Measurements from ENCODE around the gene MS4A6E.

Gene MS4A6E

DNA sequence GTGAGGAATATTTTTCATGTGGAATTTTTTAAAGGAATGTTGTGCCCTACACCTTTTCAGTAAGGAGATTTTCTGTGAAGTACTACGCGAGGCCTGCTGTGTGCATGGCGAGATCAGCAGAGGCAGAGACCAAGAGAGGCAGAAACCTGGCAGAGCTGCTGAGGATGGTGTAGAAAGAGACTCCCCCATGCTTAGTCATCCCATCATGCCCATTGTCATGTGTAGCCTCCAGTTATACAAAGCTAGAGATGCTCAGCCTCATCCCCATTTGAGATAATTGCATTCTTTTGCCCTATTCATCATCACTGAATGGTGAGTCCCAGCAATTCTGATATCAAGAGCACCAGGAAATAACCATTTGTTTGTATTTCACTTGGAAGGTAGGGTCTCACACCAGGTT lies 48.3 kb downstream of the MS4A6E start:
- DNase-seq (ENCODE audit: low read depth in 2 of 2, low spot score in 1 of 2) = no peak

DNA sequence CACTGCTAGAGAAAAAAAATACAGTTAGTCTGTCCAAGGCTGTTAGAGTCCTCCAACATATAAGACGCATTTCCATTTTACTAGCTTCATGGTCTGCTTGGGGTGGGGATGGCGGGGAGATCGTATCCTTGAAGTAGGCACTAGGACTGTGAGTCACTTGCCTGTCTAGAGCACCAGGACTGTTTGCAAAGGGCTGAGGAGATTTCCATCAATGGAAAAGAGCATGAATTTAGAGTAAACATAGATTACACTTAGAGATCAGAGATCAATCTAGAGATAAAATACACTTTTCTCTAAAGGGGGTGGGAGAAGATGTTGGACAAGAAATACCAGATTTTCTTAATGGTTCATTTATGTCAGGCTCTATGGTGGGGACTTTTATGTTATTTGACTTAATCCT lies 49.5 kb downstream of the MS4A6E start:
- no peak for DNase-seq (ENCODE audit: low read depth in 2 of 2, low spot score in 1 of 2)

DNA sequence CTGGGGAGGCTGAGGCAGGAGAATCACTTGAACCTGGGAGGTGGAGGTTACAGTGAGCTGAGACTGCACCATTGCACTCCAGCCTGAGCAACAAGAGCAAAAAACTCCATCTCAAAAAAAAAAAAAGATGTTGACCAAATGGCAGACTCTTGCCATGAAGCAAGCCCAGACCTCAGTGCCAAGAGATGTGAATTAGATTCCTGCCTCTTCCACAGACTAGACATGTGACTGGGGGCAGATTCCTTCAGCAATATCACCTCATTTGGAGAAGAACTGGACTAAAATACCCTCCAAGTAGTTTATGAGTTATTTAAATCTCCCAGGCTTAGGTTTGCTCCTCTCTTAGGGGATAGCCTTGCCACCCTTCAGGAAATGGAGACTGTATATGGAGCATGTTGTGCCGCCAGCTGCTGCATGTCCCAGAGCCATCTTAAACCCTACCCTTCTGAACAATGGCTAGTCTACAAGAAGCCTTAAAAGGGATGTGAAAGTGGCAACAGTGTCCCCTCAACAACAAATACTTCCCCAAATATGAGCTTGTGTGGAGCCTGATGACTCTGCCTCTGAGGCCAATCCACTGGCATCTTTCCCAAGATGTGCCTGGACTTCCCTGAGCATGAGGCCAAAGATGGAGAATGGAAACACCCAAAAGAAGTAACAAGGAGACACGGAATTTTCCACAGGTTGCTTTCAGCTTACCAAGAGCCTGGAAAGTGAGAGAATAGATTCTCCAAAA lies 50.5 kb downstream of the MS4A6E start:
- DNase-seq (ENCODE audit: low read depth in 2 of 2, low spot score in 1 of 2) = no peak

DNA sequence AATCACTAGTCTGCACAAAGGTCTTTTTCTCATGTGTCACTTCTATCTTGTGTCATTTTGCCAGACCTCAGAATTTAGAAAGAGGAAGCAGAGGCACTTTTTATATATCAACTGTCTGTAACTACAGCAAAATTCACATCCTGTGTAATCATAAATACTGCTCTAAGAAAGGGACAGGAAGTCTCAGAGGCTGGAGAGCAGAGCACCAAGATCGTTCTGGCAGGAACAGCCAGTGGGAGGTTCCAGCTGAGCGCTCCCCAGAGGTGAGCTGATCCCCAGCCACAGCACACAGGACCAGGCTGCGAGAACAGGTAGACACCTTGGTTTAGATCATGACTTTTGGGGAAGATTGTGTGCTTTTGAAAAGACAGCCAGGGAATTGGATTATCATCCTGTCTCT lies 51.3 kb downstream of the MS4A6E start, which contains the start of gene MS4A7:
Gene MS4A7, plus strand, starts transcription at position 179 of the 400 bp plus-strand sequence. CDS start 4,610 bp downstream, outside the sequence.
- no peak for DNase-seq (ENCODE audit: low read depth in 2 of 2, low spot score in 1 of 2)

DNA sequence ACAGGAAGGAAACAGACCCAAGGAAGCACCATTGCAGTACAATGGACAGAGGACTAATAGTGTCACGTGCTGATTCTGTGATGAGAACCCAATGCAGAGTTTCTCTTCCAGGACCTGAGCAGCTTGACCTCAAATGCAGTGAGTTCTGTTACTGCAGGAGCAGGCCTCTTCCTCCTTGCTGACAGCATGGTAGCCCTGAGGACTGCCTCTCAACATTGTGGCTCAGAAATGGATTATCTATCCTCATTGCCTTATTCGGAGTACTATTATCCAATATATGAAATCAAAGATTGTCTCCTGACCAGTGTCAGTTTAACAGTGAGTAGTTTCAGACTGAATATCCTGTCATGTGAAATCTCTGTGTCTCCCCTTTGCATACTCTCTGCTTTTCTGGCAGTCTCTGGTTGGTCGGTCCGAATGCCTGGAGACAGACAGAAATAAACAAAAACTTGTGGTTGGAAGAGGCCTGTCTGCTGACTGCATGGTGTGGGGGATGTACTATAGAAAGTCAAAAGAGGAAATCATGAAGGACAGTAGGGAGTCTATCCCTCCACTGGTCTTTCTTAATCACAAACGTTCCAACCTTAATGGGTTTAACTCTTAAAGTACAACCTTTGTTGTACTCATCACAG lies 62.3 kb downstream of the MS4A6E start:
- DNase-seq (ENCODE audit: low read depth in 2 of 2, low spot score in 1 of 2) = no peak

DNA sequence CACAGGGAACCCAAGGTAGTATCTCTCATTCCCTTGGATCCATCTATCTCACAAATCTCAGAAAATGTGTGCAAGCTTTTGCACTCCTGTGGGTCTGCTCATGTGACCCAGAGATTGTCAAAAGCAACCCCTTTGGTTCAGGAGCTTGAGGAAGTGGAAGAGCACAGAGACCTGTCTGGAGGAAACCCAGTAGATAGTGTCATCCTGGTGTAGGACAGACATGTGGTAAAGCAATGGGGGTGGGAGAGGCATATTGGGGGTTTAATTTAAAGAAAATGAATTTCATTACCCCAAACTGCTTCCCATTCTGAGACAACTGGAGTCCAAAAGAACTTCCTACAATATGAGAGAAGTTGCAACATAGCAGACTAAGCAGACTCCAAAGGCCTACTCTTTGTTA lies 63.4 kb downstream of the MS4A6E start:
- no peak for DNase-seq (ENCODE audit: low read depth in 2 of 2, low spot score in 1 of 2)

Measured in stimulated activated CD8-positive, alpha-beta memory T cell treated with anti-CD3 and anti-CD28 coated beads, Interleukin-4, amount 100 ng/mL, for 4 hours (primary cell).